CD4-positive, alpha-beta T cell treated with Interleukin-21 for 1 hour (primary cell): Measurements from ENCODE around the gene KIAA2012.

ENCODE experiments used
- DNase-seq: peaks from one replicate; pipeline ENCODE4 v3.0.0-alpha.2; 2020

Gene KIAA2012

GRCh38 chr2:202157211-202157990 lies 84.3 kb downstream of the KIAA2012 start:
- no peak for DNase-seq

DNA sequence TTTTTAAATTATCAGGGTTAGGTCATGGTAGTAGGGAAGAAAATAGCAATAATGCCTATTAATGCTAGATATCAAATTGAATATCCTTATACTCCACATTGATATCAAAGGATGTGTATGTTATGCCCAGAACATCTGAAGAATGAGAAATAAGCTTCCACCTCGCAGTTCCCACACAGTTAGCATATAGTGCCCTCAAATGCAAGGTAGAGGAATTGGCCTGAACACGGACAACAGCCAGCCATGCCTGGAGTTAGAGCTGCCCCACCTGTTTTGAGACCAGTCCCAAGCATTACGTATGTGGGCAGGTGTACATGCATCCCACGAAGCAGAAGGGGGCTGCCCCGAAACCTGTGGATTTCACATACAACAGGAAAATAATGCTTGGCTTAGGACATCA lies 85.7 kb downstream of the KIAA2012 start:
- no peak for DNase-seq

- DNase-seq = no peak
Observed at GRCh38 chr2:202161151-202161835, 88.2 kb downstream of the KIAA2012 start.

GRCh38 chr2:202164411-202164810 lies 91.4 kb downstream of the KIAA2012 start:
- DNase-seq = no peak

GRCh38 chr2:202165208-202165607 lies 92.2 kb downstream of the KIAA2012 start:
- no peak for DNase-seq

DNA sequence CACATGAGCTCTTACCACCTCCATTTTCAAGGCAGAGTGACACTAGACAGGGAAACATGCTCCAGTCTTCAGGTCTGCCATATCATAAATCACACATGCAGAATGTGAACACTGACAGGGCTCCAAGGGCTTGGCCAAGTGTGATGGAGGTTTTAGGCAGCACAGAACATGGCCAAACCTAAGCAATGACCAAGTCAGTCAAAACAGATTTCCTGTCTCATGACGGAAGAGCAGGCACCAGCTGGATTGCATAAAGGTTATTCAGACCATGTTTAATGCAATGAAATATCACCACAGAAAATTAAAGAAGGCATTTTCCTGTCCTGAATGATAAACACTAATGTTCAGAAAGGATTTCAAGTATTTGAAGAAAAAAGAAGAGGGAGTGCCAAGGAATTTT lies 92.9 kb downstream of the KIAA2012 start:
- no peak for DNase-seq

DNA sequence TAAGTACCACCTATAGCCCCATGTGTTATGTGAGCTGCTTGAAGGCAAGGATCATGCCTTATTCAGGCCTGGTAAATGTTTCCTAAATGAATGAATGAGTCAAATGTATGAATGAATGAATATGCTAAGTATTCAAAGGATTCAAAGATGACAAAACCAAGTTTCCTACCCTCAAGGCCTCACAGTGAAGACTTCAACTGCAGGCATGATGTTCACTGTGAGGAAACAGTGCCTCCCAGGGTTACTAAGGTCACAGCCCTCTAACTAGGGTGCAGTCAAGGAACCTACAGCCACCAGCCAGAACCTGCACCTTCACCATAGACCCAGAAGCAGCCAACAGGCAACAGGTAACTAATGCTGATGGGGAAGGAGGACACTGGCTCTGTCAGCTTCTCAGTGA lies 96.1 kb downstream of the KIAA2012 start:
- DNase-seq = no peak

DNA sequence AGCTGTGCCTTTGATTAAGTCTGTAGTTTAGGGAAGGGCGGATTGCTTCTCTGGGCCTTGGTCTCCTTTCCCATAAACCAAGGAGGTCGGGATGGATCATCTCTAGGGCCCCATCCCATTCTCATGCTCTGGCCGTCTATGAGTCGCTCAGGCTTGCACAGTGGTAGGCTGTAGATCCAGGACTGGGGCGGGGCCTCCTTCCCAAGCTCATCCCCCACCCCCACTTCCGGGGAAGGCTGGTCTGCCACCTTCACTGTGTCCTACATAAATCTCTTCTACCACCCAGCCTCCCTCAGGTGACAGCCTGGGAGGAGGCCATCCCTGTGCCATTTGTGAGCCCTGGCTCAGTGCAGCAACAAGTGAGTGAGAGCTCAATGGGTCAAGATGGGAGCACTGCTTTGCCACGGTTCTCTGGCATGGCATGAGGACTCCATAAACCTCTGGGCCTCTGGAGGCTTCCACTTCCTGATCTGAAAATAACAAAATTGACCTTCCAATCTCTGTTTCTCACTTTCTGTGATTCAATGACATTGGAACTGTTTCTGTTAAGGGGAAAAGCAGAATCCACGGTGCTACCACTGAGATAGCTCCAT lies 96.9 kb downstream of the KIAA2012 start:
- no peak for DNase-seq

- no peak for DNase-seq
Observed at GRCh38 chr2:202171241-202171825, 98.3 kb downstream of the KIAA2012 start.

DNA sequence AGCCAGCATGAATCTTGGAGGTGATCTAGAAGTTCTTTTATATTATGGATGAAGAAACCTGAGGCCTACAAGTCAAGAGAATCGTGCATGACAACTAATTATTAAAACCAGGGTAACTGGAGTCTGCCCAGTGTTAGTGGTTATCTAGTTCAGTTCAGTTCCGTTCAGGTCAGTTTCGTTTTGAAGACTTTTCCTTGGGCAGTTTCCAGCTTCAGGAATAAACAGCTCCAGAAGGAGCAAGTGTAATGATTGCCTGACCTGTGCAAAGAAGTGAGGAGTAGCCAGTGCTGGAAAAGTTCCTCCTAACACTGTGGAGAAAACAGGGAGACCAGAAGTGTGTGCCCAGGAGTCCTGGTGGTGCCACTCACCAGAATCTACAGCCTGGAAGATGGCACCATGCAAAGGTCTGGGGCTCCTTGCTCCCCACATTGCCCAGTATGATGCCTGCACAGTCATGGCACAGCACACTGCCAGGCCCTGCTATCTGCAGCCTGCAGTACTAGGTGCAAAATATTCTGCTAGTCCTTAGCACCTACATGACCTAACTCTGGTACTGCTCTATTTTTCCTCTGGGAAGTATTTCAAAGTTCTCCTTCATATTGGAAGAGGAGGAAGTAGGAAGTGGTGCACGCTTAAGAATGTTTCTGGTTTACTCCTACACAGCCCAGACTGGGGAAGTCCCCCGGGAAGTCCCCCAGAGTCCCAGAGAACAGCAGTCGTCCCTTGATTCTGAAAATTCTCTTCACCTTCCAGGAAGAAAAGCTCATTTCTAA lies 99.6 kb downstream of the KIAA2012 start:
- DNase-seq = peak; percentile 6

DNA sequence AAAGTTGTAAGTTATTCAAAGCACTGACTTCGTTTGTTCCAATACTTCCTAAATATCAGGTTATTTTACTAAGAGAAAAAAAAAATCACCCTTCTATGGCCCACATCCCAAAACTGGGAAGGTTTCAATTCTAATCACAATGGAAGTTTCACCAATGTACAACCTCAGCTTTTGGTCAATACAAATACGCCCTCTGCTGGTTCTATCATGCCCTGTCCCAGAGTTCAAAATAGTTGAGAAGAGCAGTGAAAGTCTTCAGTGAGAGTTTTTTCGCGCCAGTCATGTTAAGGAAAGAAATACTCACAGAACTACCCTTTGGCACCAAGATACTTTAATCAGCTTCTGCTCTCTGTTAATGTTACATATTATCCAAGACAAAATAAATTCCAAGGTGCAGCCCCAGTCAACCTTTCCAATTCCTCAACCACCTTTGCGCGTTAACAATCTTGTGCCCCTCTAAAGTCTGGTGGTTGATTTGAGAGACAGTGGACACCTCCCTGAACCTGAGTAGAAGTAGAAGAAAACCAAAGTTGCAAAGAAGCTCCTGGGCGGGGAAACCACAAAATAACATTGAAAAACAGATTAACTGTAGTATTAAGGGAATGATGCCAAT lies 105.4 kb downstream of the KIAA2012 start:
- DNase-seq = peak; percentile 70

- DNase-seq = no peak
Observed at GRCh38 chr2:202184557-202184956, 111.5 kb downstream of the KIAA2012 start.

DNA sequence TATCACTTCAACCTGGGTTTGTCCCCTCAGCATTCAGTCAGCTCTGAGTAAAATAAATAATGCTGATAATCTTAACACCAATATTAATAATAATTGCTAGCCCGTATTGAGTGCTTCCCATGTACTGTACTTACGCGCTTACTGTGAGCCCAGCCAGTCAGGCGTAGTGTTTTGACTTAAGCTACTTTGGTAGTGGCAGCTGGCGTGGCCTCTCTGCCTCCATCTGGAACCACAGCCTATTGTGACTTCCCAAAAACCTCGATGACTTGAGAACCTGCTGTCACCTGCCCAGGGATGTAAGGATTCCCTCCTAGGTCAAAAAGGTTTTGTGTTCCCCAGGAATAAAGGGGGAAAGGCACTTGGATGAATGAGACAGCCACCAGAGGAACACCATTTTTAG lies 112.1 kb downstream of the KIAA2012 start:
- DNase-seq = no peak

DNA sequence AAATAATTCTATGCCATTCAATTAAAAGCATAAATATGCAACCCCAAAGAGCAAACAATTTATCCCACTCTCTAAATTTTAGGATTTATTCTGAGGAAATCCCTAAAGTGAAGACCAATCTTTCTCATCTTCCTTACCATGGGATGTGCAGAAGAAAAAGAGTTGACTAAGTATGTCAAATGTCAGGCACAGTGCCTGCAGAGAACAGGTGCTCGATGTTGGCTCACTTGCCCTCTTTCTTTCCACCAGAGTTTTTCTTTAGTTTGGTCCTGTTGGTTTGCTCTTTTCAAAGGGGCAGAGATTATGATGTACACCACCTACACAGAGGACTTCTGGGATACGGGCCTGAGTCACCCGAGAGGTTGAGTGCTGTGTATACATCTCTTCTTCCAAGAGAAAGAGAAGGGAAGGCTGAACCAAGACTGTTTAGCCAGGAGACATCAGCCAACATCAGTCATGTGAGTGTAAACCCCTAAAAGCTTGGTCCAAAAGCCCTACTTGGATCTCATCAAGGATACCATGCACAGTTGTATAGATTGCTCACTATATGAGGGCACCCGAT lies 113.7 kb downstream of the KIAA2012 start:
- no peak for DNase-seq

GRCh38 chr2:202187570-202187969 lies 114.5 kb downstream of the KIAA2012 start:
- no peak for DNase-seq

DNA sequence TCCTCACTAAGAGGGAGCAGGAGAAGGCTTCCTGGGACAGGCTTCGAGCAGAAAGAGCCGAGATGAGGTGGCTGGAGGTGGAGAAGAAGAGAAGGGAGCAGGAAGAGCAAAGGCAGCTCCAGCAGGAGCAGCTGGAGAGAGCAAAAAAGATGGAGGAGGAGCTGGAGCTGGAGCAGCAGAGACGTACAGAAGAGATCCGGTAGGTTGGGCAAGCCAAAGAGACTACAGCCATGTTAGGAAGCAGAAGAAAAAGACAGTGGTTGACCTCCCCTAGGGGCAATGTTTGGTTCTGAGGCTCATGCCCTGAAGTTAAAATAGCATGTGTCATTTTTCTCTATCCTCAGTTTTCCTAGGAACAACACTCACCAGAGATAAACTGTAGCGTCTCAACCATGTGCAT lies 120.2 kb downstream of the KIAA2012 start:
- no peak for DNase-seq

DNA sequence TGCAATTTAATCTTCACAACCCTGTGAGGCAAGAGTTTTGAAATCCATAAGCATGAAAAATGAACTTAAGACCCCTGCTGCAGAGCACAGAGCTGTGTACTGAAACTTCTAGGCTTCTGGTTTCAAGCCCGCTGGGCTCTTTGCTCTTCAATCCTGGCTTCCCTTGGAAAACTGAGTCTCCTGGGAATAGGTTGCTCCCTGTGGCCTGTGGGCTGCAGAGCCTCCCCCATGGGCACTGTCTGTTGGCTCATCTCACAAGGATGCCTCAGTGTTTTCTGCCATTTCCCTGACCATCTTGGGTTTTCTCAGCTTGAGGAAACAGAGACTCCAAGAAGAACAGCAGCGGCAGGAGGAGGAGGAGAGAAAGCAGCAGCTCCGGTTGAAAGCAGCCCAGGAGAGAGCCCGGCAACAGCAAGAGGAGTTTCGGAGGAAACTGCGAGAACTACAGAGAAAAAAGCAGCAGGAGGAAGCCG lies 120.9 kb downstream of the KIAA2012 start:
- no peak for DNase-seq

GRCh38 chr2:202194418-202194817 lies 121.4 kb downstream of the KIAA2012 start:
- no peak for DNase-seq

DNA sequence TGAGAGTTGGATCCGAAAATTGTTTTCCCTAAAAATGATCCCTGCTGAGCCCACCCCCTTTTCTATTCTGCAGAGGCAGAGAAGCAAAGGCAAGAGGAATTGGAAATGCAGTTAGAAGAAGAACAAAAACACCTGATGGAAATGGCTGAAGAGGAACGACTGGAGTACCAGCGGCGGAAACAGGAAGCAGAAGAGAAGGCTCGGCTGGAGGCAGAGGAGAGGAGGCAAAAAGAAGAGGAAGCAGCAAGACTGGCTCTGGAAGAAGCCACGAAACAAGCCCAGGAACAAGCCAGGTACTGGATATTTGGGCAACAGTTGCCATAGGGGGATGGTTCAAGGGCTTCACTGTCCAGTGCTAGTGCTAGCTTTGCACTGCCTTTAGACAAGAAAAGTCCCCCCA lies 123.7 kb downstream of the KIAA2012 start:
- no peak for DNase-seq

DNA sequence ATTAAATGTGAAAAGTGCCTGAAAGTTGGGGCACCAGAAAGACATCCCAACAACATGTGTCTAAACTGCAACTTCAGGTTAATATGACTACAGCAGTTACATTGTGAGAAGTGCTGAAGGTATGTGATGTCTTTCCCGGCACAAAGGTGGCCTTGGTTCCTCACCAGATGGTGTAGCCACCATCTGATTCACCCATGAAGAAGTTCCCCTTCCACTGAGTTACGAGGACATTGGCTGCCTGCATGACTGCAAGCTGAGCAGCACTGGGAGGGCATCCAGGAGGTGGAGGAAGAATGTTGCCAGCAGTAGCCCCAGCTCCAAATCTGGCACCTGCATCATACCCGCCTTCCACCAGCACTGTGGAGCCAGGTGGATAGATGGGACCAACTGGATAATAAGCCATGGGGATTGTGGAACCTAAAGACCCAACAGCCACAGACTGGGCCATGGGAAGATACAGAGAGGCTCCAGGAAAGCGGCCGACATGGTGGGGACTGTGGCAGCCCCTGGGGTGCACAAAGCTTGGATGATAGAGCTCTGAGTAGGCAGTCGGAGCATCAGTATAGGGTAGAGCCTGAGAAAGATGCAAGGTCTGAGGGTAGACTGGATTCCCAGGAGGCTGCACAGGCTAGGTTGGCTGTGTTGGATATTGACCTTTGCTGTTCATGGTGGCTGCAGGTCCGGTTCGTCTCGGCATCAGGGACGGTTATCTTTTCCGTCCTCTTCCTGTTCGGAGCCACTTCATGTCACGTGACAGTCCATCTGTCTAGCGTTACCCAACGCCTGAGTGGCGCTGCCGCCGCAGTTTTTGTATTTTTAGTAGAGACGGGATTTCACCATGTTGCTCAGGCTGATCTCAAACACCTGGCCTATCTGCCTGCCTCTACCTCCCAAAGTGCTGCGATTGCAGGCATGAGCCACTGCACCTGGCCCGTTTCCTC lies 128.4 kb downstream of the KIAA2012 start:
- no peak for DNase-seq

- DNase-seq = no peak
Observed at GRCh38 chr2:202203348-202203747, 130.3 kb downstream of the KIAA2012 start.
